Esophagus muscularis mucosa (tissue), 4 donors: Measurements from ENCODE around the gene TRPM3. TPM values are rescaled to one million over a fixed set of nuclear protein-coding genes. Genes with fewer than 3 reads are reported as not detected.

Source experiments
- DNase-seq: peaks from one replicate; pipeline ENCODE4 v3.0.0-alpha.2; 2017; ENCODE audit errors: extremely low spot score
- H3K27ac ChIP-seq, 4 donors: fragments of 200-600 bp; sonication (generic); replicated peaks in 1 of 4; 1 replicate in 3 of 4; 2 replicates in 1 of 4; pipeline ENCODE4 v1.5.1; 2016 to 2019; ENCODE audit warnings: mild to moderate bottlenecking in 1 of 4
- H3K27me3 ChIP-seq, 4 donors: fragments of 200-600 bp; sonication (generic); one replicate each; pipeline versions ENCODE4 v1.5.1 to v1.6.0; 2016 to 2019
- H3K36me3 ChIP-seq, 4 donors: fragments of 200-600 bp; sonication (generic); one replicate each; pipeline ENCODE4 v1.5.1; 2016 to 2019
- H3K4me1 ChIP-seq, 4 donors: fragments of 200-600 bp; sonication (generic); one replicate each; pipeline ENCODE4 v1.5.1; 2016 to 2019
- H3K4me3 ChIP-seq, 4 donors: fragments of 200-600 bp; sonication (generic); 1 replicate in 2 of 4; 2 replicates in 2 of 4; pipeline ENCODE4 v1.5.1; 2016 to 2019; ENCODE audit warnings: mild to moderate bottlenecking in 4 of 4, moderate library complexity in 1 of 4
- H3K9me3 ChIP-seq, 4 donors: fragments of 200-600 bp; sonication (generic); 1 replicate in 3 of 4; 2 replicates in 1 of 4; pipeline ENCODE4 v1.5.1; 2016 to 2019
- CTCF ChIP-seq, 3 experiments: fragments of 200-600 bp in 2 of 3; fragments of 450-650 bp in 1 of 3; sonication (generic) in 2 of 3; IDR thresholded peaks; one replicate each; pipeline ENCODE4 v1.5.1; 2017 to 2019; ENCODE audit warnings: antibody characterized with exemption in 3 of 3, mild to moderate bottlenecking in 2 of 3, moderate library complexity in 1 of 3
- EP300 ChIP-seq: sonication (generic); formaldehyde crosslinking; IDR thresholded peaks from one replicate; pipeline ENCODE4 v1.6.1; 2017; ENCODE audit warnings: antibody characterized with exemption
- POLR2A ChIP-seq: fragments of 450-650 bp; IDR thresholded peaks from one replicate; pipeline ENCODE4 v1.6.1; 2017; ENCODE audit warnings: antibody characterized with exemption, moderate library complexity, mild to moderate bottlenecking, low read depth
- POLR2AphosphoS5 ChIP-seq, 2 donors: sonication (generic); formaldehyde crosslinking; IDR thresholded peaks; one replicate each; pipeline ENCODE4 v1.6.1; 2017; ENCODE audit warnings: antibody characterized with exemption in 2 of 2
- WGBS: methylation state at CpG from one replicate; pipeline ENCODE4 v1.1.5; 2018; 5-methylcytosine and 5-hydroxymethylcytosine counted together
- intact Hi-C: fragments of 100-400 bp; cut with DNase I; formaldehyde crosslinking; loops from one replicate; pipeline ENCODE4 v1.15.1; 2023
- total RNA-seq, 4 donors: library from RNA; depleted of rRNA; stranded (reverse); fragments of >200 nt; gene quantifications; one replicate each; pipeline versions ENCODE4 v1.1.0 to v1.2.1, GENCODE V29; 2016

Gene TRPM3
- total RNA-seq, 4 donors from 2014 or later: 0.13 to 0.17 TPM; not detected in 2

GRCh38 chr9:70954126-70954525, 167.3 kb downstream of the TRPM3 start:
- TF ChIP-seq CTCF (IDR thresholded peaks at IDR 0.05): no peak
- no peak for TF ChIP-seq POLR2AphosphoS5 (IDR thresholded peaks at IDR 0.05)
- TF ChIP-seq POLR2A: no peak
- TF ChIP-seq EP300: no peak
- Histone ChIP-seq H3K36me3 (no peaks in the 10 kb centered on the region), H3K27me3 (no peaks in the 10 kb centered on the region), H3K4me3 (no peak overlapping the region), H3K9me3 (no peaks in the 10 kb centered on the region), H3K27ac (no peak overlapping the region), H3K4me1 (no peaks in the 10 kb centered on the region)
- no peak for DNase-seq
- intact Hi-C loops: no loop called here
- WGBS: 77% methylated on average over 1 of the region's 1 CpG

GRCh38 chr9:70951749-70952727, 169.4 kb downstream of the TRPM3 start:
- TF ChIP-seq EP300: no peak
- no peak for TF ChIP-seq POLR2A
- no peak for TF ChIP-seq CTCF (IDR thresholded peaks at IDR 0.05)
- TF ChIP-seq POLR2AphosphoS5 (IDR thresholded peaks at IDR 0.05): no peak
- Histone ChIP-seq H3K4me3 (no peak overlapping the region), H3K27me3 (no peaks in the 10 kb centered on the region), H3K36me3 (no peaks in the 10 kb centered on the region), H3K27ac (no peak overlapping the region), H3K4me1 (no peaks in the 10 kb centered on the region), H3K9me3 (no peaks in the 10 kb centered on the region)
- 83% methylated on average over 4 of the region's 4 CpGs for WGBS
- intact Hi-C loops: no loop called here
- DNase-seq: no peak

GRCh38 chr9:70950270-70950669, 171.2 kb downstream of the TRPM3 start:
- TF ChIP-seq POLR2AphosphoS5 (IDR thresholded peaks at IDR 0.05) (no peak), CTCF (IDR thresholded peaks at IDR 0.05) (no peak), POLR2A (no peak), EP300 (no peak)
- Histone ChIP-seq H3K27me3 (no peaks in the 10 kb centered on the region), H3K27ac (no peak overlapping the region), H3K9me3 (no peaks in the 10 kb centered on the region), H3K36me3 (no peaks in the 10 kb centered on the region), H3K4me3 (no peak overlapping the region), H3K4me1 (no peaks in the 10 kb centered on the region)
- no peak for DNase-seq
- intact Hi-C loops: no loop called here
- whole genome bisulfite sequencing: 44% methylated on average over 2 of the region's 2 CpGs

GRCh38 chr9:70949239-70949638, 172.2 kb downstream of the TRPM3 start:
- H3K27me3 ChIP-seq: no peaks in the 10 kb centered on the region
- no peak overlapping the region for H3K27ac ChIP-seq
- H3K4me1 ChIP-seq: no peaks in the 10 kb centered on the region
- H3K36me3 ChIP-seq: no peaks in the 10 kb centered on the region
- TF ChIP-seq CTCF (IDR thresholded peaks at IDR 0.05): no peak
- TF ChIP-seq POLR2AphosphoS5 (IDR thresholded peaks at IDR 0.05): no peak
- 79% methylated on average over 4 of the region's 4 CpGs for WGBS
- H3K4me3 ChIP-seq: no peak overlapping the region
- DNase-seq: no peak
- H3K9me3 ChIP-seq: no peaks in the 10 kb centered on the region
- intact Hi-C loops: no loop called here

- Histone ChIP-seq H3K36me3 (no peaks in the 10 kb centered on the region), H3K27ac (no peak overlapping the region), H3K9me3 (no peaks in the 10 kb centered on the region), H3K4me1 (no peaks in the 10 kb centered on the region), H3K4me3 (no peak overlapping the region), H3K27me3 (no peaks in the 10 kb centered on the region)
- TF ChIP-seq POLR2A (no peak), POLR2AphosphoS5 (IDR thresholded peaks at IDR 0.05) (no peak), EP300 (no peak), CTCF (IDR thresholded peaks at IDR 0.05) (no peak)
- intact Hi-C loops: no loop called here
- DNase-seq: no peak
- WGBS: 47% methylated on average over 1 of the region's 1 CpG
These were observed 172.7 kb downstream of the TRPM3 start for GRCh38 chr9:70948744-70949143.
